NCI-H748 (cell line): ENCODE data around the gene EXT2.

Experiments
- DNase-seq: peaks from one replicate; lab custom pipeline; 2025; ENCODE audit not compliant: unreplicated experiment; lab: John Stamatoyannopoulos, UW

Gene EXT2

GRCh38 chr11:44162004-44162403, 66.5 kb downstream of the EXT2 start:
- DNase-seq, result no peak

- DNase-seq, result no peak
Measured at GRCh38 chr11:44162662-44163061, 67.2 kb downstream of the EXT2 start.

- DNase-seq, result no peak
Measured at GRCh38 chr11:44165432-44165831, 70.0 kb downstream of the EXT2 start.

GRCh38 chr11:44167046-44167445, 71.6 kb downstream of the EXT2 start:
- DNase-seq, result no peak

- no peak for DNase-seq
Measured at GRCh38 chr11:44171518-44171917, 76.0 kb downstream of the EXT2 start.

GRCh38 chr11:44172966-44173365, 77.5 kb downstream of the EXT2 start:
- DNase-seq, result no peak

GRCh38 chr11:44174842-44175241, 79.4 kb downstream of the EXT2 start:
- no peak for DNase-seq

GRCh38 chr11:44176546-44177213, 81.2 kb downstream of the EXT2 start:
- DNase-seq, result no peak

GRCh38 chr11:44177905-44178304, 82.4 kb downstream of the EXT2 start:
- no peak for DNase-seq

GRCh38 chr11:44178381-44178780, 82.9 kb downstream of the EXT2 start:
- DNase-seq, result no peak

GRCh38 chr11:44179173-44179572, 83.7 kb downstream of the EXT2 start:
- no peak for DNase-seq

GRCh38 chr11:44180107-44180506, 84.6 kb downstream of the EXT2 start:
- no peak for DNase-seq

- no peak for DNase-seq
Measured at GRCh38 chr11:44185522-44185921, 90.0 kb downstream of the EXT2 start.

- no peak for DNase-seq
Measured at GRCh38 chr11:44186321-44186930, 90.9 kb downstream of the EXT2 start.

GRCh38 chr11:44188643-44189042, 93.2 kb downstream of the EXT2 start:
- DNase-seq, result no peak

- DNase-seq, result no peak
Measured at GRCh38 chr11:44189986-44190882, 94.8 kb downstream of the EXT2 start.

GRCh38 chr11:44190883-44191230, 95.4 kb downstream of the EXT2 start:
- DNase-seq, result no peak

GRCh38 chr11:44191322-44192016, 96.0 kb downstream of the EXT2 start:
- DNase-seq, result peak; percentile 87

- no peak for DNase-seq
Measured at GRCh38 chr11:44192017-44192385, 96.5 kb downstream of the EXT2 start.

GRCh38 chr11:44192462-44193100, 97.1 kb downstream of the EXT2 start:
- no peak for DNase-seq

GRCh38 chr11:44193856-44194255, 98.4 kb downstream of the EXT2 start:
- no peak for DNase-seq
